ENCODE measurements around the gene CCNJL.
"Not testable (repeated sequence)": the region's sequence is repeated elsewhere in the genome, so short reads cannot be mapped to it uniquely, and the experiment has no call there.

Gene CCNJL

GRCh38 chr5:160352308-160352707 lies 39.9 kb upstream of the CCNJL start:
- no peak overlapping the region for H3K9ac ChIP-seq (ENCODE audit: low read depth, low read length)
- H3K9me3 ChIP-seq (ENCODE audit: control insufficient read depth, insufficient read depth, low read length) = no peaks in the 10 kb centered on the region
- no peaks in the 10 kb centered on the region for H3K36me3 ChIP-seq (ENCODE audit: control insufficient read depth, insufficient read depth, low read length)
- H3K27me3 ChIP-seq (ENCODE audit: control insufficient read depth, insufficient read depth, low read length) = no peaks in the 10 kb centered on the region
- no peak overlapping the region for H3K27ac ChIP-seq (ENCODE audit: low read depth, low read length)
- H3K4me3 ChIP-seq (ENCODE audit: low read depth, low read length) = no peak overlapping the region
- no peaks in the 10 kb centered on the region for H3K4me1 ChIP-seq (ENCODE audit: control insufficient read depth, insufficient read depth, low read length)

- Histone ChIP-seq H3K4me3 (ENCODE audit: low read depth, low read length) (no peak overlapping the region), H3K9me3 (ENCODE audit: control insufficient read depth, insufficient read depth, low read length) (no peaks in the 10 kb centered on the region), H3K9ac (ENCODE audit: low read depth, low read length) (no peak overlapping the region), H3K36me3 (ENCODE audit: control insufficient read depth, insufficient read depth, low read length) (no peaks in the 10 kb centered on the region), H3K27ac (ENCODE audit: low read depth, low read length) (no peak overlapping the region), H3K27me3 (ENCODE audit: control insufficient read depth, insufficient read depth, low read length) (no peaks in the 10 kb centered on the region), H3K4me1 (ENCODE audit: control insufficient read depth, insufficient read depth, low read length) (peaks cover 3% of the 10 kb centered on the region)
Measured at GRCh38 chr5:160349935-160350303, 37.6 kb upstream of the CCNJL start.

GRCh38 chr5:160349249-160349934 lies 37.0 kb upstream of the CCNJL start:
- Histone ChIP-seq H3K27ac (ENCODE audit: low read depth, low read length) (no peak overlapping the region), H3K9me3 (ENCODE audit: control insufficient read depth, insufficient read depth, low read length) (no peaks in the 10 kb centered on the region), H3K36me3 (ENCODE audit: control insufficient read depth, insufficient read depth, low read length) (no peaks in the 10 kb centered on the region), H3K4me1 (ENCODE audit: control insufficient read depth, insufficient read depth, low read length) (peaks cover 5% of the 10 kb centered on the region), H3K27me3 (ENCODE audit: control insufficient read depth, insufficient read depth, low read length) (no peaks in the 10 kb centered on the region), H3K9ac (ENCODE audit: low read depth, low read length) (no peak overlapping the region), H3K4me3 (ENCODE audit: low read depth, low read length) (no peak overlapping the region)

GRCh38 chr5:160348080-160348479 lies 35.7 kb upstream of the CCNJL start:
- no peaks in the 10 kb centered on the region for H3K36me3 ChIP-seq (ENCODE audit: control insufficient read depth, insufficient read depth, low read length)
- H3K9ac ChIP-seq (ENCODE audit: low read depth, low read length) = no peak overlapping the region
- no peak overlapping the region for H3K4me3 ChIP-seq (ENCODE audit: low read depth, low read length)
- no peaks in the 10 kb centered on the region for H3K9me3 ChIP-seq (ENCODE audit: control insufficient read depth, insufficient read depth, low read length)
- H3K27me3 ChIP-seq (ENCODE audit: control insufficient read depth, insufficient read depth, low read length) = no peaks in the 10 kb centered on the region
- peaks cover 5% of the 10 kb centered on the region for H3K4me1 ChIP-seq (ENCODE audit: control insufficient read depth, insufficient read depth, low read length)
- no peak overlapping the region for H3K27ac ChIP-seq (ENCODE audit: low read depth, low read length)

- Histone ChIP-seq H3K27me3 (ENCODE audit: control insufficient read depth, insufficient read depth, low read length) (no peaks in the 10 kb centered on the region), H3K4me3 (ENCODE audit: low read depth, low read length) (no peak overlapping the region), H3K9me3 (ENCODE audit: control insufficient read depth, insufficient read depth, low read length) (no peaks in the 10 kb centered on the region), H3K9ac (ENCODE audit: low read depth, low read length) (no peak overlapping the region), H3K36me3 (ENCODE audit: control insufficient read depth, insufficient read depth, low read length) (no peaks in the 10 kb centered on the region), H3K4me1 (ENCODE audit: control insufficient read depth, insufficient read depth, low read length) (peaks cover 5% of the 10 kb centered on the region), H3K27ac (ENCODE audit: low read depth, low read length) (no peak overlapping the region)
Measured at GRCh38 chr5:160347448-160347847, 35.1 kb upstream of the CCNJL start.

GRCh38 chr5:160342413-160342941 lies 30.1 kb upstream of the CCNJL start:
- no peak overlapping the region for H3K27ac ChIP-seq (ENCODE audit: low read depth, low read length)
- no peak overlapping the region for H3K4me3 ChIP-seq (ENCODE audit: low read depth, low read length)
- H3K9me3 ChIP-seq (ENCODE audit: control insufficient read depth, insufficient read depth, low read length) = no peaks in the 10 kb centered on the region
- no peak overlapping the region for H3K9ac ChIP-seq (ENCODE audit: low read depth, low read length)
- peaks cover 10% of the 10 kb centered on the region for H3K4me1 ChIP-seq (ENCODE audit: control insufficient read depth, insufficient read depth, low read length)
- H3K36me3 ChIP-seq (ENCODE audit: control insufficient read depth, insufficient read depth, low read length) = no peaks in the 10 kb centered on the region
- no peaks in the 10 kb centered on the region for H3K27me3 ChIP-seq (ENCODE audit: control insufficient read depth, insufficient read depth, low read length)

GRCh38 chr5:160341309-160341870 lies 29.0 kb upstream of the CCNJL start:
- Histone ChIP-seq H3K27me3 (ENCODE audit: control insufficient read depth, insufficient read depth, low read length) (no peaks in the 10 kb centered on the region), H3K9me3 (ENCODE audit: control insufficient read depth, insufficient read depth, low read length) (no peaks in the 10 kb centered on the region), H3K9ac (ENCODE audit: low read depth, low read length) (no peak overlapping the region), H3K4me1 (ENCODE audit: control insufficient read depth, insufficient read depth, low read length) (peaks cover 10% of the 10 kb centered on the region), H3K36me3 (ENCODE audit: control insufficient read depth, insufficient read depth, low read length) (no peaks in the 10 kb centered on the region), H3K27ac (ENCODE audit: low read depth, low read length) (no peak overlapping the region), H3K4me3 (ENCODE audit: low read depth, low read length) (no peak overlapping the region)

GRCh38 chr5:160340513-160340912 lies 28.1 kb upstream of the CCNJL start:
- H3K27ac ChIP-seq (ENCODE audit: low read depth, low read length); H3K9me3 ChIP-seq (ENCODE audit: control insufficient read depth, insufficient read depth, low read length); H3K4me1 ChIP-seq (ENCODE audit: control insufficient read depth, insufficient read depth, low read length); H3K36me3 ChIP-seq (ENCODE audit: control insufficient read depth, insufficient read depth, low read length); H3K27me3 ChIP-seq (ENCODE audit: control insufficient read depth, insufficient read depth, low read length); H3K4me3 ChIP-seq (ENCODE audit: low read depth, low read length); H3K9ac ChIP-seq (ENCODE audit: low read depth, low read length): not testable (repeated sequence)

GRCh38 chr5:160339406-160340130 lies 27.2 kb upstream of the CCNJL start:
- Histone ChIP-seq H3K9me3 (ENCODE audit: control insufficient read depth, insufficient read depth, low read length) (no peaks in the 10 kb centered on the region), H3K4me1 (ENCODE audit: control insufficient read depth, insufficient read depth, low read length) (peaks cover 5% of the 10 kb centered on the region; the same call in 1 of the 2 replicates), H3K27ac (ENCODE audit: low read depth, low read length) (no peak overlapping the region), H3K9ac (ENCODE audit: low read depth, low read length) (no peak overlapping the region), H3K36me3 (ENCODE audit: control insufficient read depth, insufficient read depth, low read length) (no peaks in the 10 kb centered on the region), H3K4me3 (ENCODE audit: low read depth, low read length) (no peak overlapping the region), H3K27me3 (ENCODE audit: control insufficient read depth, insufficient read depth, low read length) (no peaks in the 10 kb centered on the region)

- H3K36me3 ChIP-seq (ENCODE audit: control insufficient read depth, insufficient read depth, low read length); H3K4me3 ChIP-seq (ENCODE audit: low read depth, low read length); H3K9me3 ChIP-seq (ENCODE audit: control insufficient read depth, insufficient read depth, low read length); H3K27me3 ChIP-seq (ENCODE audit: control insufficient read depth, insufficient read depth, low read length); H3K27ac ChIP-seq (ENCODE audit: low read depth, low read length); H3K4me1 ChIP-seq (ENCODE audit: control insufficient read depth, insufficient read depth, low read length); H3K9ac ChIP-seq (ENCODE audit: low read depth, low read length): not testable (repeated sequence)
Measured at GRCh38 chr5:160334716-160335115, 22.4 kb upstream of the CCNJL start.

GRCh38 chr5:160333721-160334120 lies 21.4 kb upstream of the CCNJL start:
- Histone ChIP-seq H3K4me1 (ENCODE audit: control insufficient read depth, insufficient read depth, low read length) (no peaks in the 10 kb centered on the region), H3K27ac (ENCODE audit: low read depth, low read length) (no peak overlapping the region), H3K4me3 (ENCODE audit: low read depth, low read length) (no peak overlapping the region), H3K9ac (ENCODE audit: low read depth, low read length) (no peak overlapping the region), H3K36me3 (ENCODE audit: control insufficient read depth, insufficient read depth, low read length) (no peaks in the 10 kb centered on the region), H3K9me3 (ENCODE audit: control insufficient read depth, insufficient read depth, low read length) (no peaks in the 10 kb centered on the region), H3K27me3 (ENCODE audit: control insufficient read depth, insufficient read depth, low read length) (no peaks in the 10 kb centered on the region)
